IPS-15b (cell line): Measurements from ENCODE around the gene QPCTL.
A peak's percentile ranks its signal among the peaks of the same experiment; 100 is the strongest.
"Not testable (repeated sequence)": the region's sequence is repeated elsewhere in the genome, so short reads cannot be mapped to it uniquely, and the experiment has no call there.

Experiments
- H3K27me3 ChIP-seq: one replicate; pipeline ENCODE4 v1.6.1; 2013; ENCODE audit warnings: low read length; ENCODE audit not compliant: control insufficient read depth, insufficient read depth
- H3K36me3 ChIP-seq: one replicate; pipeline ENCODE4 v1.6.1; 2013; ENCODE audit warnings: low read length; ENCODE audit not compliant: control insufficient read depth, insufficient read depth
- H3K4me1 ChIP-seq: one replicate; pipeline ENCODE4 v1.6.1; 2013; ENCODE audit warnings: mild to moderate bottlenecking, low read length; ENCODE audit not compliant: control insufficient read depth, insufficient read depth
- H3K4me3 ChIP-seq: one replicate; pipeline ENCODE4 v1.5.1; 2013; ENCODE audit warnings: low read depth, low read length
- H3K9ac ChIP-seq: one replicate; pipeline ENCODE4 v1.6.1; 2013; ENCODE audit warnings: low read depth, mild to moderate bottlenecking, low read length
- H3K9me3 ChIP-seq: one replicate; pipeline ENCODE4 v1.6.1; 2013; ENCODE audit warnings: mild to moderate bottlenecking, low read length; ENCODE audit not compliant: control insufficient read depth, insufficient read depth

QPCTL gene

DNA sequence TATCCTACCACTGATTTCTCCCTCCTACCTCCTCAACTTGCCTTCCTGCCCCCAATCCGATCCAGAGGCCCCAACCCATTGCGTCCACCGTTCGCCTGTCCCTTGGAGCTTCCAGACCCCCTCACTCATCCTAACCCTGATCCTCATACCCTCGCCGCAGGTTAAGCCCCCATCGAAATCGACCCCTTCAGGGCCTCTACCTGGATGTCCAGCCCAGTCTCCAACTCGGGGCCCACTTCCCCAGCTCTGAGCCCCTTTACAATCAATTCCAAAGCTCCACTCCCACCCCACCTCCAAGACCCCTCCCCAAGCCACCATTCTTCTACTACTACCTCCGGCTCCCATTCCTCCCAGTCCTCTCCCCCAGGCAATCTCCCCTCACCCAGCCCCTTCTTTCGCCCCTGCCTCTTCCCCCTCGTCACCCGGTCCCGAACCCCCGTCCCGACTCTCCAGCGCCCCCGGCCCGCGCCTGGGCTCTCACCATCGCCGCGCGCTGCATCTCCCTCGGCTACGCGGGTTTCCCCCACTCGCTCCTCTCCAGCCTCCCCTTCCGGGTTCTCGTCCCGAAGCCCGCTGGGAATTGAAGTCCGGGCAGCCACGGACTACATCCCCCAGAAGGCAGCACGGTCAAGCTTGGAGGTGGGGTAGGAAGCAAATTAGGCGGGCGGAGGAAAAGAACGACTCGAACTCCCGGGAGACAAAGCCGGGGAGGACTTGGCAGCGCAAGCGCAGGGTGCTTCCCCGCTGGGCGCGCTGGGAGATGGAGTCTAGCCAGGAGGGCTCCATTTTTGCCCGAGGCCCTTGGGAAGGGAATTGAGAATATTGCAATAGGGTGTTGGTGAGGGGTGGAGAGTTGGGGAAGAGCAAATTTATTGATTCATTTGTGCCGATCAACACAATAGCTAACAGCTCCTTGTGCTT is 38.2 kb downstream of the QPCTL start, which contains the start of gene FBXO46:
FBXO46 (minus strand) TSS at position 529 of the 921 bp plus-strand sequence. CDS start 17,401 bp downstream, outside the sequence.
- H3K9ac ChIP-seq, result peak within 1 kb of the TSS; percentile 87
- H3K4me1 ChIP-seq, result peaks cover 8% of the 10 kb centered on the region

DNA sequence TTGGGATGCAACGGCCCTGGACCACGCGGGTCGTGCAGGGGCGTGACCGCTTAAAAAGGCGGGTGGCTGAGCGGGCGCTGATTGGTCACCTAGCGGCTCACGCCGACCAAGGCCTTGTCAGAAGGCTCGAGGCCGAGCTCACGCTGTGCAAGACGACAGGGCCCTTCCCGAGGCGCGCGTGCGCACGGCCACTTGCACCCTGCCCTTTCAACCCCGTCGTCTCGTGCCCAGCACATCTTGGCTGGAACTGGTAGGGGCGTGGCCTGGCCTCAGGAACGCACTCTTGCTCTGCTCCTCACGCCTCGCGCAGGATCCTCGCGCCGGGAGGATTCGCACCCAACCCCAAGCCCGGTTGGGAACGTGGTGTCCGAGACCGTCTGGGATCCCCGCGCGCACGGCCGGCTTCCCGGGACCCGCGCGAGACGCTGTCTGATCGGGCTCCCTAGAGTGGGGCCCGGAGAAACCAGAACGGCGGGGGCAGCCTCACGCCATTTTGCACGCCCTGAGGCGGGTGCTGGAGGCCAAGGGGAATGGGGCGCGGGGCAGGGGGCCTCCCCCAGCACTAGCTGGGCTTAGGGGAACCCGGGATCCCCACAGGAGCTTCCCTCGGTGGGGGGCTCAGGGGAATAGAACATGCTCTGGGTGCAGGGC is 40.8 kb downstream of the QPCTL start, which contains the start of gene MEIOSIN:
MEIOSIN (plus strand) TSS at position 280 of the 651 bp plus-strand sequence. CDS start 1,938 bp downstream, outside the sequence.
- Histone ChIP-seq H3K9me3 (no peaks in the 10 kb centered on the region), H3K4me3 (no peak within 1 kb of the TSS), H3K36me3 (no peaks in the 10 kb centered on the region), H3K27me3 (no peaks in the 10 kb centered on the region), H3K9ac (no peak within 1 kb of the TSS), H3K4me1 (peaks cover 8% of the 10 kb centered on the region)

More for the DNA sequence above, 38.2 kb downstream of the QPCTL start, which contains the start of gene FBXO46:
- Histone ChIP-seq H3K36me3 (no peaks in the 10 kb centered on the region), H3K27me3 (no peaks in the 10 kb centered on the region), H3K9me3 (no peaks in the 10 kb centered on the region), H3K4me3 (peak within 1 kb of the TSS; percentile 88)

DNA sequence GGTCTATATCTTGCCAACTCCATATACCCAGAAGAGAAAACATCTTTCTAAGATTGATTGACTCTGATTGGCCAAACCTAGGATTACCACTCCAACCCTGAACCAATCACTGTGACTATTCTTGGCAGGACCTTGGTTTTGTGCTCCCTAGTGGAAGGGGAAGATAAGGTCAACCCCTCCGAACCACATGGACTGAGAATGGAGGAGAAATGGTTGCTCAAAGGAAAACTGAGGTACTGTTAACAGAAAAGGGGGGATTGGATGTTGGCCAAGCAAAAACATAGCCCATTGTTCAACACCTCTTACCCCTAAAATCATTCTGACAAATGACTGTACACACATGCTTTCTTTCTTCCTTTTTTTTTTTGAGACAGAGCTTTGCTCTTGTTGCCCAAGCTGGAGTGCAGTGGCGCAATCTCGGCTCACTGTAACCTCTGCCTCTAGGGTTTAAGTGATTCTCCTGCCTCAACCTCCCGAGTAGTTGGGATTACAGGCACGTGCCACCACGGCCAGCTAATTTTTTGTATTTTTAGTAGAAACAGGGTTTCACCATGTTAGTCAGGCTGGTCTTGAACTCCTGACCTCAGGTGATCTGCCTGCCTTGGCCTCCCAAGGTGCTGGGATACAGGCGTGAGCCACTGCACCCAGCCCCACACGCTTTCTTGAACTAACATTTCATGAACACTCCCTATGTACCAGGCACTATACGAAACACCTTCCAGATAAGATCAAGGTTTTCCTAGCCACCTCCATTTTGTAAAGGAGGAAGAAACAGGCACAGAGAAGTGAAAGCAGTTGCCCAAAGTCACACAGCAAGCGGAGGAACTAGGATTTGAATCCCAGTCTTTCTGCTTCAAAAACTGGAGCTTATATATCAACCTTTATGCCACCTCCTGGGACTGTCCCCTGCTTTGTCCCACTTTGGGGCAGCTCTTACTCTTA is 47.3 kb downstream of the QPCTL start:
- Histone ChIP-seq H3K4me3 (no peak overlapping the region), H3K36me3 (no peaks in the 10 kb centered on the region), H3K4me1 (no peaks in the 10 kb centered on the region), H3K27me3 (no peaks in the 10 kb centered on the region), H3K9me3 (no peaks in the 10 kb centered on the region), H3K9ac (no peak overlapping the region)

DNA sequence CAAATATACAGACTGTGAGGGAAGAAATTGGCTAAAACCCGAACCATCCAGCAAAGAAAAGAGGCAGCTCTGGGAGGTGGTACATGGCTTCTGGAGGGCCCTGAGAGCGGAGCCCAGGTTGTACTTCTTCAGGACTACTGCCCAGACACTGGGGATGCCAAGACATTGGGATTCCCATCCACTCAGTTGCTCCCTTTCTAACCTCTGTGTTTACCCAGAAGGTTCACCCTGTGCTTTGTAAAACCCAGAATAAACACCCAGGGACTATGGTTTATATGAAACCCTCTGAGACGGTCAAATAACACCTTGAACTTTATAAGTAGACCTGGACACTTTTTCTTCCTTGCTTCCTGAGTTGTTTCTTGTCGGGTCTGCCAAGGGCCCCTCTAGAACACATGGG is 50.5 kb downstream of the QPCTL start:
- Histone ChIP-seq H3K4me3 (no peak overlapping the region), H3K27me3 (no peaks in the 10 kb centered on the region), H3K36me3 (no peaks in the 10 kb centered on the region), H3K9ac (no peak overlapping the region), H3K4me1 (peaks cover 5% of the 10 kb centered on the region), H3K9me3 (no peaks in the 10 kb centered on the region)

DNA sequence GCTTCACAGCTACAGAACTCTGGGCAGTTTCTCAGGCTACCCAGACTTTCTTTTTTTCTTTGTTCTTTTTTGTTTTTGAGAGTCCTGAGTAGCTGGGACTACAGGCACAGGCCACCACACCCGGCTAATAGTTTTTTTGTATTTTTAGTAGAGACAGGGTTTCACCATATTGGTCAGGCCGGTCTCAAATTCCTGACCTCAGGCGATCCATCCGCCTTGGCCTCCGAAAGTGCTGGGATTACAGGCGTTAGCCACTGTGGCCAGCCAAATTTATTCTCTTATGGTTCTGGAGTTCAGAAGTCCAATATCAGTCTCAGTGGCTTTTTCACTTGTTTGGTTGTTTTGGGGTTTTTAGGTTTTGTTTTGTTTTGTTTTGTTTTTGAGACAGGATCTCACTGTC is 53.1 kb downstream of the QPCTL start:
- H3K36me3 ChIP-seq, result no peaks in the 10 kb centered on the region
- no peak overlapping the region for H3K9ac ChIP-seq
- H3K4me3 ChIP-seq, result no peak overlapping the region
- H3K9me3 ChIP-seq, result no peaks in the 10 kb centered on the region
- no peaks in the 10 kb centered on the region for H3K27me3 ChIP-seq
- peaks cover 5% of the 10 kb centered on the region for H3K4me1 ChIP-seq

DNA sequence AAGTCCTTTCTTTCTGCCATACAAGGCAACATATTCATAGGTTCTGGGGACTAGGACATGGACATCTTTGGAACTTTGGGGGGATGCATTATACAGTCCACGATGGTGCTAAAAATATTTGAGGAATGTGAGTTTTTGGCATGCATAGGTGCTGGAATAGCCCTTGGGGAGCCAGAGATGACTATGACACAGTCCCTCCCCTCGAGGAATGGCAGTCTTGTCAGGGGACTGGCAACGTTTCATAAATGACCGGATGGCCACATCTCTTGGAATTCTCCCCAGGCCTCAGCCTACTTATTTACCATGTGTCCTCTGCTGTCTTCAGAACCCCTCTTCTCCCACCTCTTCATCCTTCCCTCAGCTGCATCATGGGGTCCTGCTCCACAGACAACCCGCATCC is 54.4 kb downstream of the QPCTL start:
- no peaks in the 10 kb centered on the region for H3K36me3 ChIP-seq
- peaks cover 5% of the 10 kb centered on the region for H3K4me1 ChIP-seq
- no peak overlapping the region for H3K9ac ChIP-seq
- no peak overlapping the region for H3K4me3 ChIP-seq
- no peaks in the 10 kb centered on the region for H3K27me3 ChIP-seq
- H3K9me3 ChIP-seq, result no peaks in the 10 kb centered on the region

DNA sequence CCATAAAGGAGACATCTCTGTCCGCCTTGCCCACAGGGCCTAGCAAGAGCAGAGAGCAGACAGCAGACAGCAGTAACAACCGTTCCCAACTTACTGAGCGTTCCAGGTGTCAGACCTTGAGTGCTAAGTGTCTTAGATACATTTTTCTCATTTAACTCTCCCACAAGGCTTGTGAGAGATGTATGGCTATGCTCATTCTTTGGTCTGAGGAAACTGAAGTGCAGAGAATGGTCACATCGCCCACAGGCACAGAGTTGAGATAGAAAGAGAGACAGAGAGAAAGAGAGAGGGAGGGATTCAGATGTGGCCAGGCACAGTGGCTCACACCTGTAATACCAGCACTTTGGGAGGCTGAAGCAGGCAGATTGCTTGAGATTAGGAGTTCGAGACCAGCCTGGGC is 55.0 kb downstream of the QPCTL start:
- Histone ChIP-seq H3K36me3 (no peaks in the 10 kb centered on the region), H3K27me3 (no peaks in the 10 kb centered on the region), H3K9ac (no peak overlapping the region), H3K4me1 (peaks cover 5% of the 10 kb centered on the region), H3K9me3 (no peaks in the 10 kb centered on the region), H3K4me3 (no peak overlapping the region)

DNA sequence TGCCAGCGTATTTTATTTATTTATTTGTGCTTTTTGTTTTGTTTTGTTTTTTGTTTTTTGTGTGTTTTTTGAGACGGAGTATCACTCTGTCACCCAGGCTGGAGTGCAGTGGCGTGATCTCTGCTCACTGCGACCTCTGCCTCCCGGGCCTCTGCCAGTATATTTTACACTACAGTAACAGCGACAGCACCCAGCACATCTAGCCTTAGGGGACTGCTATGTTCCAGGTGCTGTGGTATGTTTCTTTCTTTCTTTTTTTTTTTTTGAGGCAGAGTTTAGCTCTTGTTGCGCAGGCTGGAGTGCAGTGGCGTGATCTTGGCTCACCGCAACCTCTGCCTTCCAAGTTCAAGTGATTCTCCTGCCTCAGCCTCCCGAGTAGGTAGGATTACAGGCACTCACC is 59.0 kb downstream of the QPCTL start:
- H3K4me3 ChIP-seq, H3K27me3 ChIP-seq, H3K4me1 ChIP-seq, H3K36me3 ChIP-seq, H3K9me3 ChIP-seq, H3K9ac ChIP-seq: not testable (repeated sequence)

DNA sequence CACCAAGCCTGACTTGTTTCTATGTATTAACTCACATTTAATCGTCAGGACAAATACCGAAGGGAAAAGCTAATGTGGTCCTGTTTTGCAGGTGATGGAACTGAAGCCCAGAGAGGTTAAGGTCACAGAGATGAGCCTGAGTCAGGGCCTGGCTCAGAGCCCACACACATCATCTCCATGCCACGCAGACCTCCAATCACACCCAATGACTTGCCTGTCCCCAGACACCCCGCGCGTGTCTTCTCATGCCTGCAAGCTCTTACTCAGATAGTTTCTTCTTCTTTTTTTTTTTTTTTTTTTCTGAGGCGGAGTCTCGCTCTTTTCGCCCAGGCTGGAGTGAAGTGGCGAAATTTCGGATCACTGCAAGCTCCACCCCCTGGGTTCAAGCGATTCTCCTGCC is 60.2 kb downstream of the QPCTL start:
- no peak overlapping the region for H3K4me3 ChIP-seq
- no peaks in the 10 kb centered on the region for H3K27me3 ChIP-seq
- no peaks in the 10 kb centered on the region for H3K36me3 ChIP-seq
- no peak overlapping the region for H3K9ac ChIP-seq
- H3K4me1 ChIP-seq, result no peaks in the 10 kb centered on the region
- H3K9me3 ChIP-seq, result no peaks in the 10 kb centered on the region

DNA sequence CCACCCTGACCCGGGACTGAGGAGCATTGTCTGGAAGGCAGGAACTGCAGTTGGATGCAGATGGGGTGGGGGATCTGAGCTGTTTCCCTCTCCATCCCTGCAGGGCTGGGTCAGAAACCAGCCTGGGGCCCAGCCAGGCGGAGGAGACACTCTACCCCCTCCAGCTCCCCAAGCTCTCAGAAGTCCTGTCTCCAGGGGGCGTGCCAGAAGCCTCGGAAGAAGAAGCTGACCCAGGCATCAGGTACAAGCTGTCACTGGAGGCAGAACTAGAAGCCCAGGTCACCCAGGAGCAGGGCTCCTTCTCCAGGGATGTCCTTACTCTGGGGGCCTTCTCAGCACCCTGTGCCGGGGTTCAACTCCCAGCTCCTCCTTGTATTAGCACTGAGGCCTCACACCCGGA is 61.1 kb downstream of the QPCTL start:
- no peaks in the 10 kb centered on the region for H3K27me3 ChIP-seq
- no peak overlapping the region for H3K9ac ChIP-seq
- no peaks in the 10 kb centered on the region for H3K9me3 ChIP-seq
- no peak overlapping the region for H3K4me3 ChIP-seq
- H3K4me1 ChIP-seq, result no peaks in the 10 kb centered on the region
- H3K36me3 ChIP-seq, result no peaks in the 10 kb centered on the region
